ENCODE results near the gene LYSMD1.
"Not testable (repeated sequence)": the region's sequence is repeated elsewhere in the genome, so short reads cannot be mapped to it uniquely, and the experiment has no call there.

The LYSMD1 gene

DNA sequence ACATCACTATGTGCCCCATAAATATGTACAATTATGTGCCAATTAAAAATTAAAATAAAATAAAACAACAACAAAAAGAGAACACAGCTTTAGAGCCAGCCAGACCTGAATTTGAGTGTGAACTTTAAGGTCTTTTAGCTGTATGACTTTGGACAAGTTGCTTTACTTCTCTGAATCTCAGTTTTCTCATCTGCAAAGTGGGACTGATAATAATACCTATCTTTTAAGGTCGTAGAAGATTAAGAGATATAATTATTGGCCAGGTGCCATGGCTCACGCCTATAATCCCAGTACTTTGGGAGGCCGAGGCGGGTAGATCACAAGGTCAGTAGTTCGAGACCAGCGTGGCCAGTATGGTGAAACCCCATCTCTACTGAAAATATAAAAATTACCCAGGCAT lies 27.6 kb upstream of the LYSMD1 start:
- Histone ChIP-seq H3K9ac (ENCODE audit: low read length) (no peak overlapping the region), H3K27me3 (ENCODE audit: control insufficient read depth, insufficient read depth, low read length) (no peaks in the 10 kb centered on the region), H3K4me1 (ENCODE audit: control insufficient read depth, insufficient read depth, low read length) (peaks cover 12% of the 10 kb centered on the region), H3K36me3 (ENCODE audit: control insufficient read depth, insufficient read depth, low read length) (no peaks in the 10 kb centered on the region), H3K27ac (ENCODE audit: low read depth, low read length) (no peak overlapping the region), H3K4me3 (ENCODE audit: low read length) (no peak overlapping the region)

DNA sequence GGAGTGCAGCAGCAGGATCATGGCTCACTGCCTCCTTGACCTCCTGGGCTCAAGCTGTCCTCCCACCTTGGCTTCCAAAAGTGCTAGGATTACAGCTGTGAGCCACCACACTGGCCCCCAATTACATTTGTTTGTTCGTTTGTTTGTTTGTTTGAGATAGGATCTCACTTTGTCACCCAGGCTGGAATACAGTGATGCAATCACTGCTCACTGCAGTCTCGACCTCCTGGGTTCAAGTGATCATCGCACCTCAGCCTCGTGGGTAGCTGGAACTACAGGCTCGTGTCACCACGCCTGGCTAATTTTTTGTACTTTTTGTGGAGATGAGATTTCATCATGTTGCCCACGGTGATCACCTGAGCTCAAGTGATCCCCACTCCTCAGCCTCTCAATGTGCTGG lies 26.3 kb upstream of the LYSMD1 start:
- H3K27me3 ChIP-seq (ENCODE audit: control insufficient read depth, insufficient read depth, low read length), result no peaks in the 10 kb centered on the region
- no peak overlapping the region for H3K9ac ChIP-seq (ENCODE audit: low read length)
- no peak overlapping the region for H3K4me3 ChIP-seq (ENCODE audit: low read length)
- no peaks in the 10 kb centered on the region for H3K36me3 ChIP-seq (ENCODE audit: control insufficient read depth, insufficient read depth, low read length)
- no peak overlapping the region for H3K27ac ChIP-seq (ENCODE audit: low read depth, low read length)
- H3K4me1 ChIP-seq (ENCODE audit: control insufficient read depth, insufficient read depth, low read length), result peaks cover 8% of the 10 kb centered on the region

DNA sequence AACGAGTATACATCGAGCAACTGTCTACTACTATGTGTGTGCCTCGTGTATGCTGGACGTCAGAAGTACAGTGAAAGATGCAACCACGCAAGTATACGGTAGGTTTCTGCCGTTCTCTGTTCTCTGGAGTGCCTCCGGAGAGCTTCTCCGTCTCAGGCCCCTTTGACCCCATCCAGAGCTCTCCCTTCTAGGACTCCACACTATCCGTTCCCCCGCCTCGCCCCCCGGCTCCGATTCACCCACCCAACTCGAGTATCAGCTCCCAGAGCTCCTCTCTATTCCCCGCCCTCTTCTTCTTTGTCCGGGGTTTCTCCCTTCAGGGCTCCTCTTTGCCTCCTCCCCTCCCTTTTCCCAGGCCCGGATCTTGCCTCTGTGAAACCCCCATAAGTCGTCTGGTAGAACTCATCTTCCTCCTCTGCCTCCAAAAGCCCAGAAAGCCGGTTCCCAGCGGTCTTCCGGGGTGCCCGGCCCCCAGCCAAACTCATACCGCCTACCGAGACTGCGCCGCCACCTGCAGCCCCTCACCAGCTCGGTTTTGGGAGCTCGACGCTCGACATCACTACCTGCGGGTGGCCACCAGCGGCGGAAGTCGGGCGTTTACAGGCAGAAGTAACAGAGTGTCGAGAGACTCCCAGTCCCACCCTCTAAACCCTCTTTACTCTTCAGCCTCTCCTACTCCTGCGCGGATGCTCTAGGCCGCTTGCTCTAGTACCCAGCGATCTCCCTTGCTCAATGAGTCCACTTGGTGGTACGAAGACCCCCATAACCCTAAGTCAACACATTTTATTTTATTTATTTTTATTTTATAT lies 24.1 kb upstream of the LYSMD1 start, which contains the start of gene VPS72:
Gene VPS72 (minus strand): TSS at position 561 of the 809 bp plus-strand sequence. CDS start 76 bp downstream, at position 485.
- Histone ChIP-seq H3K27me3 (ENCODE audit: control insufficient read depth, insufficient read depth, low read length) (no peaks in the 10 kb centered on the region), H3K27ac (ENCODE audit: low read depth, low read length) (peak within 1 kb of the TSS; percentile 76), H3K4me1 (ENCODE audit: control insufficient read depth, insufficient read depth, low read length) (peaks cover 8% of the 10 kb centered on the region), H3K9ac (ENCODE audit: low read length) (peak within 1 kb of the TSS; percentile 50), H3K36me3 (ENCODE audit: control insufficient read depth, insufficient read depth, low read length) (peaks cover 7% of the 10 kb centered on the region), H3K4me3 (ENCODE audit: low read length) (peak within 1 kb of the TSS; percentile 90)

DNA sequence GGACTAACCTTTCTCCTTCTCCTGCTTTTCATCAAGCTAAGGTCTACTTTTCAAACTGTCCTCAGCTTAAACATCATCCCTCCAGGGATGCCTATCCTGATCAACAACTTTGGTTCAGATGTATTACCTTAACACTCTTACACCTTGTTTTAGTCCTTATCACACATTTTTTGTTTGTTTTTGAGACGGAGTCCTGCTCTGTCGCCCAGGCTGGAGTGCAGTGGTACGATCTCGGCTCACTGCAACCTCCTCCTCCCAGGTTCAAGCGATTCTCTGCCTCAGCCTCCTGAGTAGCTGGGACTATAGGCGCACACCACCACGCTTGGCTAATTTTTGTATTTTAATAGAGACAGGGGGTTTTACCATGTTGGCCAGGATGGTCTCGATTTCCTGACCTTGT lies 23.0 kb upstream of the LYSMD1 start:
- not testable (repeated sequence) for H3K9ac ChIP-seq (ENCODE audit: low read length); H3K4me1 ChIP-seq (ENCODE audit: control insufficient read depth, insufficient read depth, low read length); H3K27me3 ChIP-seq (ENCODE audit: control insufficient read depth, insufficient read depth, low read length); H3K27ac ChIP-seq (ENCODE audit: low read depth, low read length)
- H3K36me3 ChIP-seq (ENCODE audit: control insufficient read depth, insufficient read depth, low read length), result peaks cover 11% of the 10 kb centered on the region
- peak overlapping the region; percentile 90 for H3K4me3 ChIP-seq (ENCODE audit: low read length)

DNA sequence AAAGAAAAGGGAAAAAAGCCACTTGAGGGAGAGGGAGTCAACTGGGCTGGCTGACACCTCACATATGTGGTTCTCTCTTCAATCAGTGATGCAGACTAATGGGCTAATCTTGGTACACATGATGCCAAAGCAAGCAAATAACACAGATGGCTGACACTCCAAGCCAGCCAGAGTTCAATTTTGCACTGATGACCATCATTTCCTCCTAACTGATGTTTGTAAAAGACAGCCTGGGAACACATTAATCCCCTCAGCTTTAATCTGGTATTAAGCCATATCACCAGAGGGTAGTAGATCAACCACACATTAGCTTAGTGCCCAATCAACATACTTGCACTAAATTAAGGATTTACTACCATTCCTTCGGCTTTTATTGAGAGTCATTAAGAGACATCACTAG lies 21.5 kb upstream of the LYSMD1 start:
- no peaks in the 10 kb centered on the region for H3K27me3 ChIP-seq (ENCODE audit: control insufficient read depth, insufficient read depth, low read length)
- peaks cover 13% of the 10 kb centered on the region for H3K36me3 ChIP-seq (ENCODE audit: control insufficient read depth, insufficient read depth, low read length)
- H3K9ac ChIP-seq (ENCODE audit: low read length), result no peak overlapping the region
- peaks cover 8% of the 10 kb centered on the region for H3K4me1 ChIP-seq (ENCODE audit: control insufficient read depth, insufficient read depth, low read length)
- H3K27ac ChIP-seq (ENCODE audit: low read depth, low read length), result no peak overlapping the region
- no peak overlapping the region for H3K4me3 ChIP-seq (ENCODE audit: low read length)

DNA sequence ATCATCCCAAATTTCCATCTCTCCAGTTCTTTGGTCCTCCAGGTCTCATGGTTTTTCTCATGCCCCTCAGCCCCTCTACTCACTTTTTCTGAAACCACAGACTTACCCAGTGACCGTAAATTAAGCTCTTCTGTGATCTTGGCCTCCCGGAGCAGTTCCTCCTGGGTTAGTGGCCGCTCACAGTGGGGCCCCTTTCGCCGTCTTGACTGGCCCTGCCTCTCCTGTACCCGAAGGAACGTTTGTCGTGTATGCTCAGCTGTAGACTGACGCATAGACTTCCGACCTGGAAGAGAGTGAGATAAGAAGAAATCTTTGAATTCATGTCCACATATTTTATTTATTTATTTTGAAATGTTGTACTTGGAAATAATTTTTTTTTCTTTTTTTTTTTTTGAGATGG lies 18.5 kb upstream of the LYSMD1 start:
- peaks cover 6% of the 10 kb centered on the region for H3K4me1 ChIP-seq (ENCODE audit: control insufficient read depth, insufficient read depth, low read length)
- H3K9ac ChIP-seq (ENCODE audit: low read length), result no peak overlapping the region
- no peak overlapping the region for H3K4me3 ChIP-seq (ENCODE audit: low read length)
- H3K27me3 ChIP-seq (ENCODE audit: control insufficient read depth, insufficient read depth, low read length), result no peaks in the 10 kb centered on the region
- no peak overlapping the region for H3K27ac ChIP-seq (ENCODE audit: low read depth, low read length)
- peaks cover 22% of the 10 kb centered on the region for H3K36me3 ChIP-seq (ENCODE audit: control insufficient read depth, insufficient read depth, low read length)

DNA sequence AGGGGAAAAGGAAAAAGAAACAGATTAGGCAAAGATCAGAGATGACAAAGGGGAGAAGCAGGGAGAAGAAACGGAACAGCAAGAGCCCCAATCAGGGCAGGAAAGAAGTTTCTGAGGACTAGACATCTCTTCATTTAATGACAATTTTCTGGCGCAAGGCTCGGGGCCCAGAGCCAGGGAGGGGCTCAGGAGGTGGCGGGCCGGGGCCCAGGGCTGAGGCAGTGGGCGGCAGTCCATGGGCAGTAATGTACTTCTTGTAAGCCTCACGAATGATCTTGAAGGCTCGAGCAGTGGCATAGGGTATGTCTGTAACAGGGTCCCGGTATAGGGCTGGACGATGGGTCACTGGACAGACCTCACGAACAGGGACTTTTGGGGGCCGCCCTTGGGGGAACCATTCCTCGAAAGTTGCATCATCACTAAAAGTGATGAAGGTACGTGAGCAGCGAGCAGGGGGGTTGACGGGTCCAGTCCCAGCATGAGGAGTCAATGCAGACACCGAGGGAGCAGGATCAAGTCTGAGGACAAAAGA lies 10.9 kb upstream of the LYSMD1 start:
- no peak overlapping the region for H3K27ac ChIP-seq (ENCODE audit: low read depth, low read length)
- H3K36me3 ChIP-seq (ENCODE audit: control insufficient read depth, insufficient read depth, low read length), result peaks cover 24% of the 10 kb centered on the region
- H3K27me3 ChIP-seq (ENCODE audit: control insufficient read depth, insufficient read depth, low read length), result no peaks in the 10 kb centered on the region

DNA sequence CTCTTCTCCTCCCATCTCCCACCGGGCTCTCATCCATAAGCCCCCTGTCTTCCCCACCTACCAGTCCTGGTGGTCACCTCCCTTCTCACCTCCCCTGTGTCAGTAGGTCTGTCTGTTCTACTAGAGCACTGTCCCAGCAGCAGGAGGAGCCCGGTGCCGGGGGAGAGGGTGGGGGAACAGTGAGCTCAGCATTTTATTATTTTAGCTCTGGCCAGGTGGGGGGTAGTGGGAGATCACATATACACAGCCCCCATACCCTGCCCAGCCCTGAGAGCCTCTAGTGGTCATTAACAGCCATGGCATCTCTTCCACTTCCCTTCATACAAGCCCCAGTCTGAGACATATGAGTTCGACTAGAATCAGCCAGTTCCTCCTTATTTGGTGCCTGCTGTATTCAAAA lies 10.2 kb upstream of the LYSMD1 start, which contains the start of gene TMOD4:
Gene TMOD4 (minus strand): TSS at position 119 of the 400 bp plus-strand sequence. CDS start 1,106 bp downstream, outside the sequence.
- Histone ChIP-seq H3K9ac (ENCODE audit: low read length) (no peak within 1 kb of the TSS), H3K27ac (ENCODE audit: low read depth, low read length) (no peak within 1 kb of the TSS), H3K36me3 (ENCODE audit: control insufficient read depth, insufficient read depth, low read length) (peaks cover 26% of the 10 kb centered on the region), H3K27me3 (ENCODE audit: control insufficient read depth, insufficient read depth, low read length) (no peaks in the 10 kb centered on the region), H3K4me3 (ENCODE audit: low read length) (no peak within 1 kb of the TSS), H3K4me1 (ENCODE audit: control insufficient read depth, insufficient read depth, low read length) (no peaks in the 10 kb centered on the region)

More for the DNA sequence above, 10.9 kb upstream of the LYSMD1 start:
- Histone ChIP-seq H3K9ac (ENCODE audit: low read length) (no peak overlapping the region), H3K4me3 (ENCODE audit: low read length) (no peak overlapping the region), H3K4me1 (ENCODE audit: control insufficient read depth, insufficient read depth, low read length) (no peaks in the 10 kb centered on the region)

DNA sequence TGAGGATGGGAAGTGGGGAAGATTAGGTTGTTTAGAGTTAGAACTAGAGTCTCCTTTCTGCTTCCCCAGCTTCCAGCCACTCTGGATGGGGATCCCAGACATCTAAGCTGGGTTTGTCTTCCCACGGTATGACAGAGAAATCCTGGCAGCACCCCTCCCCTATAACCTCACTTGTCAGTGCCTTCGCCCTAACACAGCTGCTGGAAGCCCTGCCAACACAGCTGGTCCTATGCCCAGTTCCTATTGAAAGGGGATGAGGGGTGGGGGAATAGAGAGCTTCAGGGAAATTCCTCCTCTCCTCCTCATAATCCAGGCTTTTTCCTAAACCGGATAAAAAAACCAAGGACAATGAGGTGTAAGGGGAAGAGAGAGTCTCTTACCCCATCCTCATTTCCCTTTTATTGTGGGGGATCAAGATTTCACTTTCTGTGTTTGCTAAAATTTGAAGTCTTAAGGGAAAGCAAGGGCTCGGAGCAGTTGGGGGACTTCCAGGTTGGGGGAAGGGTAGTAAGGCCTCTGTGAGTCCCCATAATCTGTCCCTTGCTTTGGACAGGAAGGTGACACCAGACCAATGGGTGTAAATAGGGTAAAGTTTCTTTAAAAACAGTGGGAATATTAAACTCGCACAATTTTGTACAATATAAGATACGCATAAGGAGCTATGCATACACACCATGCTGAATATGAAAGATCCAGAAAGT lies 9.5 kb upstream of the LYSMD1 start:
- no peak overlapping the region for H3K9ac ChIP-seq (ENCODE audit: low read length)
- no peaks in the 10 kb centered on the region for H3K27me3 ChIP-seq (ENCODE audit: control insufficient read depth, insufficient read depth, low read length)
- no peaks in the 10 kb centered on the region for H3K4me1 ChIP-seq (ENCODE audit: control insufficient read depth, insufficient read depth, low read length)
- H3K36me3 ChIP-seq (ENCODE audit: control insufficient read depth, insufficient read depth, low read length), result peaks cover 30% of the 10 kb centered on the region
- no peak overlapping the region for H3K27ac ChIP-seq (ENCODE audit: low read depth, low read length)
- no peak overlapping the region for H3K4me3 ChIP-seq (ENCODE audit: low read length)

DNA sequence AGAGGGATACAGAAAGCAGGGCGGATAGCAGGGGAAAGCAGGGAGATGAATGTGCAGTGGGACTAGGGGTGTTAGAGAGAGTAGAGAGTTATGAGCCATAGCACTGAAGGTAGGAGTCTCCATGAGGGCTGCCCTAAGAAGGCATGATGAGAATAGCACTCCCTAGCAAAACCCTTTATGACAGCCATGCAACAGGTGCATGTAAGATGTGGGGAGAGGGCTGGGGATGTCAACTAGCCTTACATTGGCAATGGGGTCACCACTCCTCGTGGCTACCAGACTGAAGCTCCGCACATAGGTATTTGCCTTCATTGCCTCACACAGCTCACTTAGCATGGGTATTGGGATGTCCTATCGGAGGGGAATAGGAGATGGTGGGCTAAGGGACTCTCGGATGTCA lies 5.5 kb upstream of the LYSMD1 start:
- Histone ChIP-seq H3K36me3 (ENCODE audit: control insufficient read depth, insufficient read depth, low read length) (peaks cover 22% of the 10 kb centered on the region), H3K27ac (ENCODE audit: low read depth, low read length) (no peak overlapping the region), H3K4me3 (ENCODE audit: low read length) (no peak overlapping the region), H3K27me3 (ENCODE audit: control insufficient read depth, insufficient read depth, low read length) (no peaks in the 10 kb centered on the region), H3K9ac (ENCODE audit: low read length) (no peak overlapping the region), H3K4me1 (ENCODE audit: control insufficient read depth, insufficient read depth, low read length) (no peaks in the 10 kb centered on the region)

DNA sequence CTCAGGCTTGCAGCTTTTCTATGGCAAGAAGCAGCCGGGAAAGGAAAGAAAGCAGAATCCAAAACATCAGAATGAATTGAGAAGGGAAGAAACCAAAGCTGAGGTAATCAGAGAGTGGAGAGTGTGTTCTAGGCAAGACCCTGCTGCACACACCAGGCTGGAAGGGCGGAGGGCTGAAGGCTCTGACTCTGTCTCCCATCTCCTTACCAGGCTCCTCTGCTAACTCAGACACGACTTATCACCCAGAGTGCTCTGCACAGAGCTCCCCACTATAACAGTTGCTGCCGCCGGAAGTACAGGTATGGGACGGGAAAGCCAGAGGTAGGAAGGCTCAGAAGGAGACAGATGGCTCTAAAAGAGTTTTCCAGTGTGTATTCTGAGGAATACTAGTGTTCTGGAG lies 1.4 kb upstream of the LYSMD1 start:
- H3K36me3 ChIP-seq (ENCODE audit: control insufficient read depth, insufficient read depth, low read length), result peaks cover 12% of the 10 kb centered on the region
- peaks cover 8% of the 10 kb centered on the region for H3K4me1 ChIP-seq (ENCODE audit: control insufficient read depth, insufficient read depth, low read length)
- no peak overlapping the region for H3K9ac ChIP-seq (ENCODE audit: low read length)
- H3K4me3 ChIP-seq (ENCODE audit: low read length), result peak overlapping the region; percentile 97
- H3K27ac ChIP-seq (ENCODE audit: low read depth, low read length), result no peak overlapping the region
- no peaks in the 10 kb centered on the region for H3K27me3 ChIP-seq (ENCODE audit: control insufficient read depth, insufficient read depth, low read length)

DNA sequence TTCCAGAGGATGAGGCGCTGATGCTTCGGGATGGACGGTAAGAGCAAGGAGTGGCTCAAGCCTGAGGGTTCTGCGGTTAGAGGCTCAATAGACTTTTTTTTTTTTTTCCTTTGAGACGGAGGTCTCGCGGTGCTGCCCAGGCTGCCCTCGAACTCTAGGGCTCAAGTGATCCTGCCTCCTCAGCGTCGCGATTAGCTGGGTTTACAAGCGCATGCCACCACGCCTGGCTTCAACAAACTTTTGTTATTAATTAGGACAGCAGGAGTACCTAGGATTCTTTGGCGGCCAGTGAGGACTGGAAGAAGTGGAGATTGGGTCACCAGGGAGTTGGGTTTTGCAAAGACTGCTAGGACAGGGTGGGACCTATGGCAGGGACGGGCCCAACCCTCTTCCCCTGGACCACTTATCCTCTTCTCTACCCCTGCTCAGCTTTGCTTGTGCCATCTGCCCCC lies 829 bp upstream of the LYSMD1 start:
- Histone ChIP-seq H3K4me3 (ENCODE audit: low read length) (peak overlapping the region; percentile 97), H3K4me1 (ENCODE audit: control insufficient read depth, insufficient read depth, low read length) (peaks cover 8% of the 10 kb centered on the region), H3K36me3 (ENCODE audit: control insufficient read depth, insufficient read depth, low read length) (peaks cover 16% of the 10 kb centered on the region), H3K9ac (ENCODE audit: low read length) (peak overlapping the region; percentile 95), H3K27me3 (ENCODE audit: control insufficient read depth, insufficient read depth, low read length) (no peaks in the 10 kb centered on the region), H3K27ac (ENCODE audit: low read depth, low read length) (peak overlapping the region; percentile 67)

Data from rectal smooth muscle tissue (tissue), 1 donor.